Head of caudate nucleus (tissue), 42 donors: ENCODE results near the gene SCN2B.
A peak's percentile ranks its signal among the peaks of the same experiment; 100 is the strongest.
"Not testable (repeated sequence)": the region's sequence is repeated elsewhere in the genome, so short reads cannot be mapped to it uniquely, and the experiment has no call there.

ENCODE experiments used
- DNase-seq, 42 donors: peaks; one replicate each; pipeline versions ENCODE4 v3.0.0 to v3.0.0-alpha.2; 2020 to 2021; ENCODE audit warnings: mixed read lengths in 7 of 42
- intact Hi-C: fragments of 100-400 bp; cut with DNase I; formaldehyde crosslinking; loops from one replicate; pipeline ENCODE4 v1.15.0; 2022

SCN2B gene

DNA sequence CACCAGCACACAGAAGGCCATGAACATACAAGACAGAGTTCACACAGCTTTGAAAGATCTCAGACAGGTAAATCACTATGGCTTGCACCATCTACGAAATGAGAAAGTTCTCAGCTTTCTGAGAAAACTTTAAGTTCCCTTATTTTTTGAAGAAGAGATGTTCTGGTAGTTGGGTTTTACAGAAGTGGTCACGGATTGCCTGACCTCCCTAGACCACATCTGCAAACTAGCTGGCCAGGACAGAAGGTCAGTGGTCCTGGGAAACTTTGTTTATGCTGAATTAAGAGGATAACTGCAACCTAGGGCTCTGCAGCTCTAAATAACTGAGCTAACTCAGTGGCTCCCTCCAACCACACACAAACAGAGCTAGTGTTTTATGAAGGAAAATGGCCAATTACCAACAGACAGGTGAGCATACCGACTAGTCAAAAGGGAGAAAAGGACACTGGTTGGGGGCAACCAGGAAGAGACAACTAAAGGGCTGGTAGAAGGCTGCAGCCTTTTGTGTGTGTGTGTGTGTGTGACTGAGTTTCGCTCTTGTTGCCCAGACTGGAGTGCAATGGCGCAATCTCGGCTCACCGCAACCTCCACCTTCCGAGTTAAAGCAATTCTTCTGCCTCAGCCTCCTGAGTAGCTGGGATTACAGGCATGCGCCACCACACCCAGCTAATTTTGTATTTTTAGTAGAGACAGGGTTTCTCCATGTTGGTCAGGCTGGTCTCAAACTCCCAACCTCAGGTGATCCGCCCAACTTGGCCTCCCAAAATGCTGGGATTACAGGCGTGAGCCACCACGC lies 8.5 kb upstream of the SCN2B start:
- intact Hi-C loops = no loop called here
- no peak for DNase-seq

DNA sequence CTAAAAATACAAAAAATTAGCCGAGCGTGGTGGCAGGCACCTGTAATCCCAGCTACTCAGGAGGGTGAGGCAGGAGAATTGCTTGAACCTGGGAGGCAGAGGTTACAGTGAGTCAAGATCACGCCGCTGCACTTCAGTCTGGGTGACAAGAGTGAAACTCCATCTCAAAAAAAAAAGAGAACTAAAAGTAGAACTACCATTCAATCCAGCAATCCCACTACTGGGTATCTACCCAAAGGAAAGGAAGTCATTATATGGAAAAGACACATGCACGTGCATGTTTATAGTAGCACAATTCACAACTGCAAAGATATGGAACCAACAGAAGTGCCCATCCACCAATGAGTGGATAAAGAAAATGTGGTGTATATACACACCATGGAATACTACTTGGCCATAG lies 7.3 kb upstream of the SCN2B start:
- DNase-seq, intact Hi-C loops: not testable (repeated sequence)

DNA sequence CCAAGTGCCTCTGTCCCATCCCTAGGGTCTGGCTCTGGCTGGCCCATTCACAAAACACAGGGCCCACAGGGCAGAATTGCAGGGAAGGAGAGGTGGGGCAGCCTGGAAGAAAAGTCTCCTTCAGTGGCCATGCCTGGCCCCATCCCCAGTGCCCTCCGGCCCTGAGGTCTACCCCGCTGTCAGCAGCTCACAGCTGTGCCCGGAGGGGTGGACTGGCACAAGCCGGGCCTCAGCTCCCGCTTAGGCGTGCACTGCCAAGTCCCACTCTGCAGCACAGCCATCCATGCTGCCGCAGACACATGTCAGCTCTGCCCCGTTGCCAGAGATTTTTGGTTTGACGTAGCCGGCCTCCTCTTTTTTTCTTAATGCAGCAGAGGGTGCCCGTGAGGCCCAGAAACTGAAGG lies 3.9 kb upstream of the SCN2B start:
- intact Hi-C loops = no loop called here
- peak; percentile 74 to 98 (median 93) for DNase-seq

GRCh38 chr11:118176778-118177134 lies 317 bp upstream of the SCN2B start:
- intact Hi-C loops = no loop called here
- DNase-seq = no peak

- intact Hi-C loops = no loop called here
- DNase-seq = peak in 27 of 42 donors; percentile 14 to 77 (median 45)
These were observed 1.1 kb downstream of the SCN2B start for GRCh38 chr11:118175031-118175992.

- DNase-seq = no peak
- intact Hi-C loops = no loop called here
These were observed 2.4 kb downstream of the SCN2B start for GRCh38 chr11:118174006-118174567.

DNA sequence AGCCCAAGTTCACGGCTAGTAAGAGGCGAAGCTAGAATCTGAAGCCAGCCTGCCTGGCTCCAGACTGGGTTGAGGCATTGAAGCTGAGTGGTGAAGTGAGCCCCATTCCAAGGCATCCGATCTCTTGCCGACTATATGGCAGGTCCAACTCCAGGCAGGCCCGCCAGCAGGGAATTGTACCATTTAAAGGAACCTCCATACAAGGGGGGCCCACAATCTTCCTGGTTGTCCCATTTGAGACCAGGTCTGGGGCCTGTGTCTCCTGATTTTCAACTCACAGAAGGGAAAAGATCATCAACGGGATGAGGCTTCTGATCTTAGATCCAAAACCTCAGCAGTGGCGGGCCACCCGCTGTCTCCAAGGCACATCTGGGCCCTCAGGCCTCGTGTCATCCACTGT lies 4.1 kb downstream of the SCN2B start:
- intact Hi-C loops = no loop called here
- no peak for DNase-seq

DNA sequence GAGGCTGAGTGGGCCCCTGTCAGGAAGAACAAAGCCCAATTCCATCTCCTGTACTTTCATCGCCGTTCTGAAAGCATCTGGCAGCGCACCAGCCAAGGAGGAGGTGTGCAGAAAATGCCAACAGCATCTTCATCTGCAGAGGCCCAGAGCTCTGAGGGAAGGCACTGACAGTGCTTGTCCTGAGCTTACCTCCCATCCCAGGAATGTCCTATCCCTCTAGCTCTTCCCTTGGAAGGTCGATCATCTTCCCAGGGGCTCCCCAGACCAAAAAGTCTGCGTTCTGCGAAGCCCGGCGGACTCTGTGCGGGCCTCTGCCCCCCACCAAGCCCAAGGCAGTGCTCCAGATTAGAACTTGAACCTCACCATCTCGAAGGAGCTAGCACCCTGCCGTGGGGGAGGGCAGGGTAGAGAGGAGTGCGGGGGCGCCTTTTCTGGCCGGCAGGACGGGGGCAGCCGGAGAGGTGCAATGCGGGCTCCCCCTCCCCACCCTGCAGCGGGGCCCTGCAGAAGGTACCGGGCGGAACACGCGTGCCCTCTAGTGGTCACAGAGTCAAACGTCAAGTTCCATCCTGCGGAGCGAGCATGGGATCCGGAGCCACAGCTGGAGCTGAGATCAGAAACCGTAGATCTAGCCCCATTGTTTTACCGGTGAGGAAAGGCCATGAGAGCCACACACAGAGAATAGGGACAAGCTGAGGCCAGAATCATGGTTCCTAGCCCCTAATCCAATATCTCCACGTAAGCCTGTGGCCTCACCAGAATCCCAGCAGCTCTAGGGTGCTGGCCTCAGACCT lies 5.0 kb downstream of the SCN2B start:
- intact Hi-C loops = no loop called here
- peak; percentile 82 to 97 (median 92) for DNase-seq

DNA sequence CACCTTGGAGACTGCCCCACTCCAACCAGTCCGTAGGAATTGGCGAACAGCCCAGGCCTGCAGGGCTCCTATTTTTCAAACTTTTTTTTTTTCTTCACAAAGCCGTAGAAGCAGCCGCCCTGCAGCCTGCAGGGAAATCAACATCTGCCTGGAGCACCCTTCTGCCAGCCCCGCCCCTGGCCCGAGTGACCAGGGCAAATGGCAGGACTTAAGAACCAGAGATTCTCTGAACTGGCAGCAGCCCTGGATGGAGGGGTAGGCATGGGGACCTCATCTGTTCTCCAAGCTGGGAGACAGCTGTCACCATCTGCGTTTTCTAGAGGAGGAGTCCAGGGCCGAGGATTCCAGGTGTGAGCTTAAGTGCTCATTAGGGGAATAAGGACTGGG lies 5.6 kb downstream of the SCN2B start:
- intact Hi-C loops = no loop called here
- peak in 2 of 42 donors; percentile 11 to 47 for DNase-seq

DNA sequence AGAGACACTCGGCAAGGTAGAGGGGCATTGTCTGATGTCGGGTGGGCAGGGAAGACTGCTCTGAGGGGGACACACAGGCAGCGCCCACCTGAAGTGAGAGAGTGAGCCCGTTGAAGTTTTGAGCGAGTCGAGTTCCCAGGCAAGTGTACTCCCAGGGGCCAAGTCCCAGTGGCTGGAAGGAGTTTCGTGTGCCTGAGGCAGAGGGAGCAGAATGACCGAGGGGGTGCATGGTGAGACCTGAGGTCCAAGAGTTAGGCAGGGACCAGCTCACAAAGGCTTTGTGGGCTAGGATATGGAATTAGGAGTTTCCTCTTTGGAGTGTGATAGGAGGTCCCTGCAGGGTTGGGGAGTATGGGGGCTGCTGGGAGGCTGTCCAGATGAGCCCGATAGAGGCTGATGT lies 6.2 kb downstream of the SCN2B start:
- intact Hi-C loops = no loop called here
- DNase-seq = no peak

DNA sequence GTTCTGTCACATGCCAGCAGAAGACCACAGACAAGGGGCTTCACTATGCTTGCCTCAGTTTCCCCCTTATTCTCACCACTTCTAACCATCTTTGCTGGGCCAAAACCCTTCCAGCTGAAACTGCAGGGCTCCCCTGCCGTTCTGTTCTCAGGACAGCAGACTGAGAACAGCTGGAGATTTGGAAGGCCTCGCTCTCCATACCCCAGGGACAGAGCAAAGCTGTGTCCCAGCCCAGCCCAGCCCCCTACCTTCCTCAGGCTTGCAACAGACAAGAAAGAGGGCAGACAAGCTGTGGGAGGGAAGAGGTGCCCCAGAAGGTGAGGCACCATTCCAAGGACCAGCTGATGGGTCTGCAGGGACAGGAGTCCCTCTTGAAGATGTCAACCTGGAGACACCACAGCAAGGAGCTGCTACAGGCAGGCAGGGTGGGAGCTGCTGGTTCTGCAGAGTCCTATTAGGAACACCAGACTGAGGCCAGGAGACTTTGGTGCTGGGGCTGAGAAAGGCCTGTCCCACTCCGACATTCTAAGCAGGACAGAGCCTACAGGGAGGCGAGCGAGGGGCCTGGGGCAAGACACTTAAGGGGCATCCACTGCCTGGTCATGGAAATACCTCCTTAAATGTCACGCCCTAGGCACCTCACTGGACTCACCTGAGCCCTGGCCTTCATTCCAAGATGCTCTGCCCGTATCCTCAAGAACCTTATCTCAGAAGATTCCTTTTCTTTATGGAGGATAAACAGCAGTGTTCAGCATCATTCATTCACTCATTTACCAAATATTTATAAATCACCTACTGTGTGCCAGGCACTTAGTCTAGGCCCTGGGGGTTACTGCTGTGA lies 6.9 kb downstream of the SCN2B start:
- intact Hi-C loops = no loop called here

GRCh38 chr11:118168751-118169150 lies 7.7 kb downstream of the SCN2B start:
- no peak for DNase-seq
- intact Hi-C loops = no loop called here

More for the DNA sequence above, 6.9 kb downstream of the SCN2B start:
- no peak for DNase-seq

- intact Hi-C loops = no loop called here
- DNase-seq = peak in 1 of 42 donors; percentile 22
These were observed 8.1 kb downstream of the SCN2B start for GRCh38 chr11:118168316-118168715.

DNA sequence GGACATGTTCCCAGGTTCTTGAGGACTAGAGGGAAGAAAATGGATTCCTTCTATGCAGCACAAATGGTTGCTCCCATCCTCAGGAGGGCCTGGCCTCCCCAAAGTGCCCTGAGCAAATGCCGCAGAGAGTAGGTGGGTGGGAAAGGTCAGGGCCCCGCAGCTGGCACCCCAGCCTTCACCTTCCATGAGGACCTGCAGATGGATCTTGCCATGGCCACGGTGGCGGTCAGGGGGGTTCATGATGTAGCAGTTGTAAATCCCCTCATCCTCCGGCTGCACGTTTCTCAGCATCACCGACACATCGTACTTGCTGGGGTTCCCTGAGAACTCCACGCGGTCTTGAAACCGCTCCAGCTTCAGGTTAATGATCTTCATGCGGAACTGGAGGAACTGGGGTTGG lies 8.5 kb downstream of the SCN2B start:
- DNase-seq = peak in 1 of 42 donors; percentile 28
- intact Hi-C loops = no loop called here

GRCh38 chr11:118167253-118167652 lies 9.2 kb downstream of the SCN2B start:
- intact Hi-C loops = no loop called here
- no peak for DNase-seq

DNA sequence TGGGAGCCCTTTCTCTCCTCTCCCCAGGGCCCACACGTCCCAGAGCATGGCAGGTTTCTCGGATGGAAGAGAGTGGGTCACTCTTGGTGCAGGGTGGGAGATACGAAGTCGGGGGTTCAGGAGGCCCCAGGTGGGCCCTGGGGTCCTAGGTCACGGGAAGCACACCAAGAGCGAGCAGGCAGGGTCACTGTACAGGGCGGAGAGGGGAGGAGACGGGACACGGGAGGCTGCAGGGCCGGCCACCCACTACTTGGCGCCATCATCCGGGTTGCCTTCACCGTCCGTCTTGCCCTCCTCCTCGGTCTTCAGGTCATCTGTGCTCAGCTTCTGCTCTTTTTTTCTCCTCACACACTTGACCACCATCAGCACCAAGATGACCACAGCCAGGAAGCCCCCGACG lies 9.8 kb downstream of the SCN2B start:
- DNase-seq = no peak
- intact Hi-C loops = no loop called here

DNA sequence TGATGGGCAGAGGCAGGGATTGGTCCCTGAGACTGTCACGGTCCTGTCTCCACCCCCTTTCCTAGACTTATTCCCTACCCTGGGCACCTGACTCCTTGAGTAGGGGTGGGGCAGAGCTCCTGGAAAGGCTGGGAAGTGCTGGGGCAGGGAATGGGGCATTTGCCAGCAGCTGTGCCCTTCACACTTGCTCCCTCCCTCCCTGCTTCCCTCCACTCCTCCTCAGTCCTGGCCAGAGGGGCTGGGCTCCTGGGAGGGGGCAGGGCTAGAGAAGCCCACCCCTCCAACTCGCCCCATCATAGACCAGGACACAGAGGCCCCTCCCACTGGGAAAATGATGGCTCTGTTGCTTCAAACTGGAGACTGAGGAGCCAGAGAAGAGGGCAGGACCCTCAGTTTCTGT lies 11.6 kb downstream of the SCN2B start:
- intact Hi-C loops = no loop called here
- DNase-seq = no peak

GRCh38 chr11:118163494-118163893 lies 12.9 kb downstream of the SCN2B start:
- intact Hi-C loops = no loop called here
- DNase-seq = no peak
